H1 (cell line): ENCODE measurements around the gene AKR1B15. TPM values are rescaled to one million over a fixed set of nuclear protein-coding genes. Genes with fewer than 3 reads are reported as not detected.

Experiments
- CTCF ChIA-PET: fragments of 300-600 bp; sonication (Branson Sonifier 250); formaldehyde crosslinking; loops from one replicate; lab custom pipeline; 2021; ENCODE audit not compliant: partially characterized antibody; lab: Charles Lee
- POLR2A ChIA-PET: fragments of 300-600 bp; sonication (Branson Sonifier 250); formaldehyde crosslinking; loops from one replicate; lab custom pipeline; 2021; ENCODE audit warnings: inconsistent platforms; ENCODE audit not compliant: partially characterized antibody; lab: Charles Lee
- DNase-seq, 2 experiments: peaks; one replicate each; pipeline versions ENCODE4 v3.0.0 to v3.0.0-alpha.2; 2010 to 2022; ENCODE audit warnings: low spot score in 2 of 2, low read depth in 1 of 2, mixed read lengths in 1 of 2
- FAIRE-seq: peaks from 2 replicates; lab custom pipeline; 2011; peaks lifted over from hg19 to GRCh38; lab: Jason Lieb, UNC
- H2AFZ ChIP-seq: 2 replicates; pipeline ENCODE4 v1.8.1; 2012; ENCODE audit warnings: low read length, inconsistent platforms
- H2AK5ac ChIP-seq: 2 replicates; pipeline ENCODE4 v1.6.1; 2013; ENCODE audit warnings: low read depth, low read length
- H2BK120ac ChIP-seq: replicated peaks from 2 replicates; pipeline ENCODE3; 2013; ENCODE audit warnings: low read depth, low read length, inconsistent platforms
- H2BK12ac ChIP-seq: 2 replicates; pipeline ENCODE4 v1.6.1; 2013; ENCODE audit warnings: low read depth, low read length
- H2BK15ac ChIP-seq: 2 replicates; pipeline ENCODE4 v1.6.1; 2013; ENCODE audit warnings: low read length
- H2BK20ac ChIP-seq: 2 replicates; pipeline ENCODE4 v1.6.1; 2013; ENCODE audit warnings: low read length
- H2BK5ac ChIP-seq: 2 replicates; pipeline ENCODE4 v1.6.1; 2013; ENCODE audit warnings: low read depth, low read length
- H3K14ac ChIP-seq: 2 replicates; pipeline ENCODE4 v1.6.1; 2013; ENCODE audit warnings: inconsistent platforms; ENCODE audit not compliant: insufficient read length
- H3K18ac ChIP-seq: 2 replicates; pipeline ENCODE4 v1.6.1; 2013; ENCODE audit warnings: low read length; ENCODE audit errors: extremely low read depth
- H3K23ac ChIP-seq: 2 replicates; pipeline ENCODE4 v1.6.1; 2013; ENCODE audit warnings: inconsistent platforms; ENCODE audit not compliant: insufficient read length
- H3K23me2 ChIP-seq: 2 replicates; pipeline ENCODE4 v1.6.1; 2013; ENCODE audit warnings: low read depth, low read length
- H3K27ac ChIP-seq: 2 replicates; pipeline ENCODE4 v1.6.1; 2011; ENCODE audit warnings: low read depth, low read length, inconsistent platforms
- H3K27me3 ChIP-seq, 4 experiments: replicated peaks in 1 of 4; 1 replicate in 1 of 4; 2 replicates in 3 of 4; pipeline versions ENCODE4 v1.6.1 to v1.8.1; 2011 to 2013; ENCODE audit warnings: low read length in 3 of 4, mild to moderate bottlenecking in 3 of 4, inconsistent platforms in 2 of 4, mixed read lengths in 2 of 4, moderate library complexity in 1 of 4; ENCODE audit not compliant: control insufficient read depth in 3 of 4, insufficient read depth in 3 of 4; ENCODE audit errors: extremely low read depth in 1 of 4
- H3K36me3 ChIP-seq, 4 experiments: 2 replicates each; pipeline versions ENCODE4 v1.6.1 to v1.8.1; 2011 to 2013; ENCODE audit warnings: mild to moderate bottlenecking in 4 of 4, low read length in 3 of 4, moderate library complexity in 2 of 4, control low read depth in 1 of 4, inconsistent platforms in 1 of 4; ENCODE audit not compliant: insufficient read depth in 4 of 4, control insufficient read depth in 2 of 4
- H3K4ac ChIP-seq: replicated peaks from 2 replicates; pipeline ENCODE3; 2013; ENCODE audit warnings: low read length, low read depth, mixed read lengths, inconsistent platforms; ENCODE audit not compliant: insufficient read length
- H3K4me1 ChIP-seq, 4 experiments: replicated peaks in 1 of 4; 1 replicate in 1 of 4; 2 replicates in 3 of 4; pipeline versions ENCODE4 v1.6.1 to v1.8.1; 2011 to 2013; ENCODE audit warnings: low read length in 3 of 4, inconsistent platforms in 2 of 4, mixed read lengths in 1 of 4; ENCODE audit not compliant: insufficient read depth in 4 of 4, control insufficient read depth in 3 of 4
- H3K4me2 ChIP-seq, 2 experiments: 2 replicates each; pipeline versions ENCODE4 v1.6.1 to v1.8.1; 2011 to 2013; ENCODE audit warnings: low read depth in 2 of 2, low read length in 2 of 2, control low read depth in 1 of 2, inconsistent platforms in 1 of 2, mild to moderate bottlenecking in 1 of 2; ENCODE audit not compliant: insufficient read depth in 1 of 2
- H3K4me3 ChIP-seq, 4 experiments: fragments of 200-600, 300-600 bp in 1 of 4; sonication (generic), shearing (Covaris generic), sonication (Bioruptor Twin) in 1 of 4; 2 replicates each; pipeline versions ENCODE4 v1.5.1 to v1.8.1; 2011 to 2016; ENCODE audit warnings: low read length in 4 of 4, low read depth in 3 of 4, control low read depth in 2 of 4, inconsistent platforms in 2 of 4, mild to moderate bottlenecking in 2 of 4, mixed read lengths in 1 of 4, moderate library complexity in 1 of 4; ENCODE audit not compliant: insufficient read depth in 2 of 4; ENCODE audit errors: extremely low read depth in 1 of 4
- H3K56ac ChIP-seq: replicated peaks from 2 replicates; pipeline ENCODE3; 2013; ENCODE audit warnings: low read depth, mild to moderate bottlenecking, mixed read lengths, low read length, inconsistent platforms; ENCODE audit not compliant: insufficient read length
- H3K79me1 ChIP-seq: 2 replicates; pipeline ENCODE4 v1.6.1; 2013; ENCODE audit warnings: low read depth, low read length, control low read depth
- H3K79me2 ChIP-seq, 2 experiments: 2 replicates each; pipeline versions ENCODE4 v1.6.1 to v1.8.1; 2012 to 2013; ENCODE audit warnings: low read length in 2 of 2, mild to moderate bottlenecking in 2 of 2, inconsistent platforms in 1 of 2; ENCODE audit not compliant: insufficient read depth in 2 of 2, control insufficient read depth in 1 of 2
- H3K9ac ChIP-seq, 4 experiments: replicated peaks in 1 of 4; 1 replicate in 1 of 4; 2 replicates in 3 of 4; pipeline versions ENCODE4 v1.6.1 to v1.8.1; 2011 to 2013; ENCODE audit warnings: low read depth in 3 of 4, low read length in 3 of 4, control low read depth in 2 of 4, mild to moderate bottlenecking in 2 of 4, moderate library complexity in 2 of 4, inconsistent platforms in 1 of 4; ENCODE audit errors: extremely low read depth in 1 of 4
- H3K9me3 ChIP-seq, 2 experiments: 2 replicates each; pipeline versions ENCODE4 v1.6.1 to v1.8.1; 2012 to 2013; ENCODE audit warnings: mild to moderate bottlenecking in 2 of 2, moderate library complexity in 2 of 2, control low read depth in 1 of 2, inconsistent platforms in 1 of 2, low read depth in 1 of 2, low read length in 1 of 2, mixed read lengths in 1 of 2; ENCODE audit not compliant: insufficient read depth in 2 of 2
- H4K20me1 ChIP-seq, 2 experiments: replicated peaks in 1 of 2; 2 replicates each; pipeline versions ENCODE3 to v1.8.1; 2011 to 2013; ENCODE audit warnings: inconsistent platforms in 2 of 2, low read length in 2 of 2, mild to moderate bottlenecking in 1 of 2; ENCODE audit not compliant: insufficient read depth in 2 of 2, control insufficient read depth in 1 of 2
- H4K5ac ChIP-seq: 2 replicates; pipeline ENCODE4 v1.6.1; 2013; ENCODE audit warnings: low read length, low read depth, mixed read lengths, inconsistent platforms; ENCODE audit not compliant: insufficient read length
- H4K8ac ChIP-seq: 2 replicates; pipeline ENCODE4 v1.8.0; 2013; ENCODE audit warnings: mild to moderate bottlenecking, moderate library complexity, low read length, inconsistent platforms; ENCODE audit not compliant: insufficient read depth; ENCODE audit errors: extremely low read depth
- H4K91ac ChIP-seq: replicated peaks from 2 replicates; pipeline ENCODE3; 2013; ENCODE audit warnings: low read length, mixed read lengths, inconsistent platforms; ENCODE audit not compliant: insufficient read length
- BRCA1 ChIP-seq: IDR thresholded peaks from 2 replicates; pipeline ENCODE4 v1.6.1; 2012; ENCODE audit warnings: low read depth, low read length, improper control_type of control experiment
- CTBP2 ChIP-seq: IDR thresholded peaks from 2 replicates; pipeline ENCODE4 v1.7.0; 2011; ENCODE audit warnings: borderline replicate concordance, mild to moderate bottlenecking, moderate library complexity, mixed read lengths, low read length; ENCODE audit not compliant: insufficient read depth, insufficient read length
- GABPA ChIP-seq: IDR thresholded peaks from 2 replicates; pipeline ENCODE4 v1.6.1; 2011; ENCODE audit warnings: mild to moderate bottlenecking, low read length, moderate library complexity, borderline replicate concordance; ENCODE audit not compliant: insufficient read depth
- KDM1A ChIP-seq: fragments of 200-600, 300-600 bp; sonication (generic); IDR thresholded peaks from 2 replicates; pipeline ENCODE4 v1.7.1; 2016; ENCODE audit warnings: mild to moderate bottlenecking, low read length, borderline replicate concordance
- SIRT6 ChIP-seq: IDR thresholded peaks from one replicate; pipeline ENCODE4 v1.7.1; 2012; ENCODE audit warnings: low read length, inconsistent platforms
- WGBS, 2 experiments: shearing (Covaris generic) in 1 of 2; methylation state at CpG; one replicate each; pipeline versions ENCODE4 v1.1.6 to v1.1.7; 2013 to 2015; ENCODE audit warnings: low lambda C conversion rate in 2 of 2, mixed read lengths in 2 of 2, inconsistent platforms in 1 of 2, low coverage in 1 of 2, missing lambda C conversion rate in 1 of 2; ENCODE audit not compliant: insufficient replicate concordance in 2 of 2, insufficient coverage in 1 of 2, insufficient read length in 1 of 2; ENCODE audit errors: extremely low coverage in 1 of 2, missing lambda C conversion rate in 1 of 2; 5-methylcytosine and 5-hydroxymethylcytosine counted together
- polyA plus RNA-seq, 7 experiments: library from polyadenylated mRNA; depleted of rRNA in 3 of 7; stranded (reverse) in 5 of 7; unstranded in 2 of 7; fragments of >200 nt in 5 of 7; fragments of 200-250 nt in 2 of 7; gene quantifications; 1 replicate in 5 of 7; 2 replicates in 1 of 7; 4 replicates in 1 of 7; pipeline versions ENCODE4 v1.2.1 to v1.2.3, GENCODE V29; 2011 to 2013; ENCODE audit warnings: missing spikeins in 2 of 7, mixed read lengths in 2 of 7
- total RNA-seq: library from RNA; stranded (reverse); fragmentation: NEBNext Ultra II Directional; extraction: Animal tissue kit (Norgen Biotek cat#: 25700); gene quantifications from 2 replicates; pipeline ENCODE4 v1.2.1, GENCODE V29; 2021

AKR1B15 gene
- total and polyA plus RNA-seq, 2 of the 8 experiments (the other 6 are each of a cell fraction or from before 2014, with no cell fraction given) = 0.15 to 0.47 TPM

DNA sequence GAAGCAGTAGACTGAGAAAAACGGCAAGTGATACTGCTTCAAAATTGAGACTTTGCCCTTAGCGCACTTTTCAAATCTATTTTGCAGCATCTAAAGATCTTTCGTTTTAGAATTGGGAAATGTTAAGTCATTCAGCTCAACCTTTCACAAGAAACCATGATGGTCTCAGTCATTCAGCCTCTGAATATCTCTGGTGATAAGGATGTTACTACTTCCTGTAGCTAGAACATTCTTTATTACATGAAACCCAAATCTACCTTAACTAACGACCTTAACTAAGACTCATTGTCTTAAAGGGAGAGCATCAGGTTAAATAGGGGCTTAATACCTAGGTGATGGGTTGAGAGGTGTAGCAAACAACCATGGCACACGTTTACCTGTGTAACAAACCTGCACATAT lies 47.9 kb upstream of the AKR1B15 start:
- Histone ChIP-seq H3K18ac (no peak overlapping the region), H3K14ac (no peak overlapping the region), H3K27me3 (no peaks in the 10 kb centered on the region), H2BK5ac (no peak overlapping the region), H3K79me2 (no peaks in the 10 kb centered on the region), H3K9ac (no peak overlapping the region), H3K4me1 (no peaks in the 10 kb centered on the region), H3K56ac (no peak overlapping the region), H3K79me1 (no peaks in the 10 kb centered on the region), H3K36me3 (no peaks in the 10 kb centered on the region), H4K20me1 (no peaks in the 10 kb centered on the region), H3K23ac (no peak overlapping the region), H4K8ac (no peak overlapping the region), H2BK20ac (no peak overlapping the region), H2AK5ac (no peak overlapping the region), H3K4me2 (no peak overlapping the region), H2BK15ac (no peak overlapping the region), H2BK120ac (no peak overlapping the region), H3K9me3 (no peaks in the 10 kb centered on the region), H3K4me3 (no peak overlapping the region), H3K4ac (no peak overlapping the region), H3K27ac (no peak overlapping the region), H3K23me2 (no peaks in the 10 kb centered on the region), H4K5ac (no peak overlapping the region), H2AFZ (peak overlapping the region; percentile 34; the same call in 1 of the 2 replicates), H4K91ac (no peak overlapping the region), H2BK12ac (no peak overlapping the region)
- TF ChIP-seq CTBP2 = no peak
- TF ChIP-seq SIRT6 = no peak
- TF ChIP-seq GABPA = no peak
- no peak for TF ChIP-seq BRCA1
- no peak for TF ChIP-seq KDM1A
- ChIA-PET CTCF (interaction anchor here (0.7 to 1.5 kb wide), 3 partner anchors 12 to 69 kb away, joined by 3 to 6 read pairs (median 4); no protein-coding TSS in a partner anchor), POLR2A (no interaction called here)
- FAIRE-seq (no peak), DNase-seq (no peak)
- 87% methylated on average over 5 of the region's 5 CpGs; no CpG with 5 or more reads in 1 of the 2 experiments for WGBS, 2 experiments
